GM19043 (cell line): ENCODE results near the gene PCDHGA5.
"Not testable (repeated sequence)": the region's sequence is repeated elsewhere in the genome, so short reads cannot be mapped to it uniquely, and the experiment has no call there.

Experiments used
- ATAC-seq: cut with Tn5 transposase; IDR thresholded peaks from one replicate; pipeline ENCODE4 v1.9.1; 2021; ENCODE audit warnings: low read depth; ENCODE audit not compliant: unreplicated experiment

PCDHGA5 gene

GRCh38 chr5:141349917-141350619, 13.9 kb upstream of the PCDHGA5 start, which contains the start of gene PCDHGB1:
Gene PCDHGB1 (plus strand): TSS chr5:141350099. CDS start chr5:141350261, 162 bp downstream.
- ATAC-seq: no peak

- no peak for ATAC-seq
These were observed 12.4 kb upstream of the PCDHGA5 start for GRCh38 chr5:141351591-141351990.

DNA sequence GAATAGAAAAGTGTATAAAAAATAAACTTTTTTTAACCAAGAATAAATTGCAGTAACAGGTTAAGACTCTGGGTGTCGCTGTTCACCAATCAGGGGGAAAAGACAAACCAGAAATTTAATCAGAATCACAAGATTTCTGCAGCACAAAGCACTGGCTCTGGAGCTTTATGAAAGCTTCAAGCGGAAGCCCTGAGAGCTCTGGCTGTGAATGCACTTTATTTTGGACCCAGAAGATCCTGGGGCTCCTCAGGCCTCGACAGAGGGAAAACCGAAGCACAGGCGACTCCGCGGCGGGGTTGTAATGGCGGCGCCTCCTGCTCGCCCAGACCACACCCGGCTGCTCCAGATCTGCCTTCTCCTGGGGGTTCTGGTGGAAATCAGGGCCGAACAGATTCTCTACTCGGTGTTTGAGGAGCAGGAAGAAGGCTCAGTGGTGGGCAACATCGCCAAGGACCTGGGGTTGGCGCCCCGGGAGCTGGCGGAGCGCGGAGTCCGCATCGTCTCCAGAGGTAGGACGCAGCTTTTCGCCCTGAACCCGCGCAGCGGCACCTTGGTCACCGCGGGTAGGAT, 9.0 kb upstream of the PCDHGA5 start, which contains the start of gene PCDHGA4:
Gene PCDHGA4 (plus strand): TSS at position 122 of the 570 bp plus-strand sequence. CDS start 87 bp downstream, at position 209.
- no peak for ATAC-seq

- no peak for ATAC-seq
These were observed 8.3 kb upstream of the PCDHGA5 start for GRCh38 chr5:141355641-141356040.

- no peak for ATAC-seq
These were observed 7.8 kb upstream of the PCDHGA5 start for GRCh38 chr5:141356133-141356532.

DNA sequence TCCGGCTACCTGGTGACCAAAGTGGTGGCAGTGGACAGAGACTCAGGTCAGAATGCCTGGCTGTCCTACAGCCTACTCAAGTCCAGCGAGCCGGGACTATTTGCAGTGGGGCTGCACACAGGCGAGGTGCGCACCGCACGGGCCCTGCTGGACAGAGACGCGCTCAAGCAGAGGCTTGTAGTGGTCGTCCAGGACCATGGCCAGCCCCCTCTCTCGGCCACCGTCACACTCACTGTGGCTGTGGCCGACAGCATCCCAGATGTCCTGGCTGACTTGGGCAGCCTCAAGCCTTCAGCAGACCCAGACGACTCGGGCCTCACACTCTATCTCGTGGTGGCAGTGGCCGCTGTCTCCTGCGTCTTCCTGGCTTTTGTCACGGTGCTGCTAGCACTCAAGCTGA, 7.0 kb upstream of the PCDHGA5 start:
- no peak for ATAC-seq

DNA sequence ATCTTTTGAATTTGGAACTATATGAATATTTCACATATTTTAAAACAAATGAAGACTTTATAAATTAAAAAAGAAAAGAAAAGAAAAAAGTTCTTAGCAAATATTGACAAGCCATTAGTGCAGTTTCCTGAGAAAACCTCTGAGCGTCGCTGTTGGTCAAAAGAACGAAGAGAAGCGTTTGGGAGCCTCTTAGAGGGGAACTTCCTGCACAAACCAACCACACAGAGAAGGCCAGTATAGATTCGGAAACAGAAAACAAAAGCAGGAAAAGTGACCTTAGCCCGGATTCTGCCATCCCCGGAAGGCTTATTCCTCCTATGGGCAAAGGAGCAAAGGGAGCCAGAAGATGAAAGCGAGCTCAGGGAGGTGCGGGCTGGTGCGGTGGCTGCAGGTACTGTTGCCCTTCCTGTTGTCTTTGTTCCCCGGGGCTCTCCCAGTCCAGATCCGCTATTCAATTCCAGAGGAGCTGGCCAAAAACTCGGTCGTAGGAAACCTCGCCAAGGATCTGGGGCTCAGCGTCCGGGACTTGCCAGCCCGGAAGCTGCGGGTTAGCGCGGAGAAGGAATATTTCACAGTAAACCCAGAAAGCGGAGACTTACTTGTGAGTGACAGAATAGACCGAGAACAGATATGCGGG, 4.1 kb upstream of the PCDHGA5 start, which contains the start of gene PCDHGB2:
Gene PCDHGB2 (plus strand): TSS at position 205 of the 637 bp plus-strand sequence. CDS start 142 bp downstream, at position 347.
- no peak for ATAC-seq

GRCh38 chr5:141360685-141361084, 3.3 kb upstream of the PCDHGA5 start:
- no peak for ATAC-seq

GRCh38 chr5:141362719-141363118, 1.2 kb upstream of the PCDHGA5 start:
- no peak for ATAC-seq

- no peak for ATAC-seq
These were observed 2.3 kb downstream of the PCDHGA5 start for GRCh38 chr5:141366016-141366896.

DNA sequence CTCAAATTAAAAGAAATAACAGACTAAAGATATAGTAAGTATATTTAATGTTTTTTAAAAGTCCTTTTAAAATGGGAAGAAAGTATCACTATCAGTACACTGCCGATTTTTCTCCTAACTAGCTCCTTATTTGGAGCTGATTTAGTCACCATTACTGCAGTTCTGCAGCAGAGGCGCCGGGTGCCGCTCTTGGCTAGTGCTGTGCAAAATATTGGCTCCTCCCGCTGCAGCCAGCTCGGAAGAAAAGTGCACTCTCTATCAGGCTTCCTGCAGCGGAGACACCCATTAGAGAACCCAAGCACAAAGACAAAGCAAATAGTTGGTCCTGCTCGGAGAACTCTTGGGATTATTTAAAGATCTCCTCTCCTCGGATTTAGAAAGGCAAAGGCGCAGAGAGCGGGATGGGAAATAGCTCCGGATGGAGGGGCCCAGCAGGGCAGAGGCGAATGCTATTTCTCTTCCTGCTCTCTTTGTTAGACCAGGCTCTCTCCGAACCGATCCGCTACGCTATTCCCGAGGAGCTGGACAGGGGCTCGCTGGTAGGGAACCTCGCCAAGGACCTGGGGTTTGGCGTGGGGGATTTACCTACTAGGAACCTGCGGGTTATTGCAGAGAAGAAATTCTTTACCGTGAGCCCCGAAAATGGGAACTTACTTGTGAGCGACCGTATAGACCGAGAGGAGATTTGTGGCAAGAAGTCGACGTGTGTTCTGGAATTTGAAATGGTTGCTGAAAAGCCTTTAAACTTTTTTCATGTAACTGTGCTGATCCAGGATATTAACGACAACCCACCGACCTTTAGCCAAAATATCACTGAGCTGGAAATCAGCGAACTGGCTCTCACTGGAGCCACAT, 6.3 kb downstream of the PCDHGA5 start, which contains the start of gene PCDHGB3:
Gene PCDHGB3 (plus strand): TSS at position 249 of the 855 bp plus-strand sequence. CDS start 153 bp downstream, at position 402.
- peak; percentile 74 for ATAC-seq

- no peak for ATAC-seq
These were observed 7.9 kb downstream of the PCDHGA5 start for GRCh38 chr5:141371572-141372475.

GRCh38 chr5:141373673-141374317, 9.8 kb downstream of the PCDHGA5 start, which contains the start of gene PCDHGA6:
Gene PCDHGA6 (plus strand): TSS chr5:141373891. CDS start chr5:141374084, 193 bp downstream.
- no peak for ATAC-seq

DNA sequence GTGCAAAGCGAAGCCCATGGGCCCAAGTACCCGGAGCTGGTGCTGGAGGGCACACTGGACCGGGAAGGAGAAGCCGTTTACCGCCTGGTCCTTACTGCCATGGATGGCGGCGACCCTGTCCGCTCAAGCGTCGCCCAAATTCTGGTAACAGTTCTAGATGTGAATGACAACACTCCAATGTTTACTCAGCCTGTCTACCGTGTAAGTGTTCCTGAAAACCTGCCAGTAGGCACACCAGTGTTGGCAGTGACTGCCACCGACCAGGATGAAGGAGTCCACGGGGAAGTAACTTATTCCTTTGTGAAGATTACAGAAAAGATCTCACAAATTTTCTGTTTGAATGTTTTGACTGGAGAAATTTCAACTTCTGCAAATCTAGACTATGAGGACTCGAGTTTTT, 10.7 kb downstream of the PCDHGA5 start:
- ATAC-seq: no peak

GRCh38 chr5:141375444-141376155, 11.6 kb downstream of the PCDHGA5 start:
- ATAC-seq: not testable (repeated sequence)

DNA sequence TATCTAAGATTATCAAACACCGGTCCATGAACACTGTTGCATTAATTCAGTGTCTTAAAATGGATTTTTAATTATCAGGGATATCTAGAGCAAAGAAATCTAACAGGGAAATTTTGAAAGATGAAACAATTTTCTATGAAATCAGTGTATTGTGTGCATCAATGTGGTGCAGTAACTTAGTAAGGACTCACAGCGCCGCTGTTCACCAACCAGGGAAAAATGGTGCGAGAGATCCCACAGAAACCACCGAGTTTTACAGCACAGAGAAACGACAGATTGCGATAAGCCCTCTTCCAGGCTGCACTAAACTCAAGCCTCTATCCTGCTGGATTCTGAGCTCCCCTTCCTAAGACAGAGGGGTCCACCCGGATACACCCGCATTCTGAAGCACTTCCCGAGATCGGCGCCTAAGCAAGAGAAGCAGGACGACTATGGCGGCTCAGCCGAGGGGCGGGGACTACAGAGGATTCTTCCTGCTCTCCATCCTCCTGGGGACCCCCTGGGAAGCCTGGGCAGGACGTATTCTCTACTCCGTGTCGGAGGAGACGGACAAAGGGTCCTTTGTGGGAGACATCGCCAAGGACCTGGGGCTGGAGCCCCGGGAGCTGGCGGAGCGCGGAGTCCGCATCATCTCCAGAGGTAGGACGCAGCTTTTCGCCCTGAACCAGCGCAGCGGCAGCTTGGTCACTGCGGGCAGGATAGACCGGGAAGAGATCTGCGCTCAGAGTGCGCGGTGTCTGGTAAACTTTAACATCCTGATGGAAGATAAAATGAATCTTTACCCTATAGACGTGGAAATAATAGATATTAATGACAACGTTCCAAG, 18.7 kb downstream of the PCDHGA5 start, which contains the start of gene PCDHGA7:
Gene PCDHGA7 (plus strand): TSS at position 274 of the 826 bp plus-strand sequence. CDS start 158 bp downstream, at position 432.
- ATAC-seq: no peak
